ENCODE measurements around the gene MRPS27.

The MRPS27 gene

DNA sequence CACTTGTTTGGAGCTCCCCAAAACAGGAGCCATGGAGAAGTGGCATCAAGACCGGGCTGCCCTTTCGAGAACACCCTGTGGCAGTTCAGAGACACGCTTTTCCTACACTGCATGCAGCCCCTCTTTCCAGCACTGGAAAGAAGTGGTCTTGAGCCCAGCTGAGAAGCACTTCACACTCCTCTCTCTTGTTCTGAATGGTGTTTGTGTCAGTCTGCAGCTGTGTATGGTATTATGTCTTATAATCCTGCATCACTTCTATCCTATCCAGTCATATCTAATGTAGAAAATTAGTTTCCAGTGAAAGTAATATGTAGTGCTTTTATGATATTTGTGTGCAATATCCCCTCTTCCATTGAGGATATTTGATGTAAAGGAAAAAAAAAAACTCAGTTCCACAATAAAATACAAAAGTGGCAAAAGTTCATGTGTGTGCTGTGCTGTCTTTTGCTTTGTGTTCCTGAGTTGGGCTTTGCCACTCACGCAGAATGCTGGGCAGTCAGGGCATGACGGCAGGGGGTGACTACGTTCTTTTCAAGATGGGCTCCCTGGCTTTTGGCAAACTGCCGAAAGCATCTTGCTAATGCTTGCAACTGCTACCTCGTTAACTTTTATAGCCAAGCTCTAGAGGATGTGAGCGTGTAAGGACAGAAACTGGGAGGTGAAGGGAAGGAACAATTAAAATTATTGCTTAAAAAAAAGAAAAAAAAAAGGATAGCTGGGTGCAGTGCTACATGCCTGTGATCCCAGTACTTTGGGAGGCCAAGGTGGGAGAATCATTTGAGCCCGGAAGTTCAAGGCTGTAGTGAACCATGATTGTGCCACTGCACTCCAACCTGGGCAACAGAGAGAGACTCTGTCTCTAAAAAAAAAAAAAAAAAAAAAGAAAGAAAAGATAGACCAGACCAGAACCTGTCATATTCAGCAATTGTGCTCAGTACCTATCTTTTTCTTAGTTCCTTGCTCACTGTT, 110.6 kb downstream of the MRPS27 start:
- no peak overlapping the region for H3K4me3 ChIP-seq (ENCODE audit: low read depth, low read length)

GRCh38 chr5:72208324-72208926, 111.6 kb downstream of the MRPS27 start:
- H3K4me3 ChIP-seq (ENCODE audit: low read depth, low read length) = no peak overlapping the region
- TF ChIP-seq, protein P1, sequence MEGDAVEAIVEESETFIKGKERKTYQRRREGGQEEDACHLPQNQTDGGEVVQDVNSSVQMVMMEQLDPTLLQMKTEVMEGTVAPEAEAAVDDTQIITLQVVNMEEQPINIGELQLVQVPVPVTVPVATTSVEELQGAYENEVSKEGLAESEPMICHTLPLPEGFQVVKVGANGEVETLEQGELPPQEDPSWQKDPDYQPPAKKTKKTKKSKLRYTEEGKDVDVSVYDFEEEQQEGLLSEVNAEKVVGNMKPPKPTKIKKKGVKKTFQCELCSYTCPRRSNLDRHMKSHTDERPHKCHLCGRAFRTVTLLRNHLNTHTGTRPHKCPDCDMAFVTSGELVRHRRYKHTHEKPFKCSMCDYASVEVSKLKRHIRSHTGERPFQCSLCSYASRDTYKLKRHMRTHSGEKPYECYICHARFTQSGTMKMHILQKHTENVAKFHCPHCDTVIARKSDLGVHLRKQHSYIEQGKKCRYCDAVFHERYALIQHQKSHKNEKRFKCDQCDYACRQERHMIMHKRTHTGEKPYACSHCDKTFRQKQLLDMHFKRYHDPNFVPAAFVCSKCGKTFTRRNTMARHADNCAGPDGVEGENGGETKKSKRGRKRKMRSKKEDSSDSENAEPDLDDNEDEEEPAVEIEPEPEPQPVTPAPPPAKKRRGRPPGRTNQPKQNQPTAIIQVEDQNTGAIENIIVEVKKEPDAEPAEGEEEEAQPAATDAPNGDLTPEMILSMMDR (IDR thresholded peaks at IDR 0.05; ENCODE audit: borderline replicate concordance, insufficient read depth, low read depth, low read length) = no peak

More for the DNA sequence above, 110.6 kb downstream of the MRPS27 start:
- TF ChIP-seq, protein P1 (IDR thresholded peaks at IDR 0.05; ENCODE audit: borderline replicate concordance, insufficient read depth, low read depth, low read length) = no peak

GRCh38 chr5:72206994-72207393, 113.0 kb downstream of the MRPS27 start:
- no peak overlapping the region for H3K4me3 ChIP-seq (ENCODE audit: low read depth, low read length)
- TF ChIP-seq, protein P1 (IDR thresholded peaks at IDR 0.05; ENCODE audit: borderline replicate concordance, insufficient read depth, low read depth, low read length) = no peak

GRCh38 chr5:72206160-72206559, 113.9 kb downstream of the MRPS27 start:
- TF ChIP-seq, protein P1 (IDR thresholded peaks at IDR 0.05; ENCODE audit: borderline replicate concordance, insufficient read depth, low read depth, low read length) = no peak
- H3K4me3 ChIP-seq (ENCODE audit: low read depth, low read length) = no peak overlapping the region

- H3K4me3 ChIP-seq (ENCODE audit: low read depth, low read length) = no peak overlapping the region
- TF ChIP-seq, protein P1 (IDR thresholded peaks at IDR 0.05; ENCODE audit: borderline replicate concordance, insufficient read depth, low read depth, low read length) = no peak
Measured at GRCh38 chr5:72205431-72206009, 114.5 kb downstream of the MRPS27 start.

- H3K4me3 ChIP-seq (ENCODE audit: low read depth, low read length) = no peak overlapping the region
- TF ChIP-seq, protein P1 (IDR thresholded peaks at IDR 0.05; ENCODE audit: borderline replicate concordance, insufficient read depth, low read depth, low read length) = no peak
Measured at GRCh38 chr5:72204946-72205345, 115.1 kb downstream of the MRPS27 start.

Measured in GM12875 (cell line).